Ovary (tissue), 9 donors: Measurements from ENCODE around the gene CBR3. TPM values are rescaled to one million over a fixed set of nuclear protein-coding genes. Genes with fewer than 3 reads are reported as not detected.

Experiments
- DNase-seq, 5 donors: peaks; one replicate each; pipeline ENCODE4 v3.0.0-alpha.2; 2019 to 2020
- H3K27ac ChIP-seq, 2 donors: fragments of 200-600 bp; one replicate each; pipeline versions ENCODE4 v1.5.1 to v1.8.0; 2019 to 2022
- H3K27me3 ChIP-seq: fragments of 200-600 bp; one replicate; pipeline ENCODE4 v1.8.0; 2022
- H3K36me3 ChIP-seq: fragments of 200-600 bp; sonication (generic); one replicate; pipeline ENCODE4 v1.5.1; 2019
- H3K4me1 ChIP-seq: one replicate; pipeline ENCODE4 v1.8.1; 2013; ENCODE audit warnings: mild to moderate bottlenecking, moderate library complexity; ENCODE audit not compliant: insufficient read depth
- H3K4me3 ChIP-seq: fragments of 200-600 bp; sonication (generic); one replicate; pipeline ENCODE4 v1.5.1; 2017
- H3K9me3 ChIP-seq, 2 donors: fragments of 200-600 bp in 1 of 2; sonication (generic) in 1 of 2; one replicate each; pipeline versions ENCODE4 v1.5.1 to v1.8.1; 2013 to 2019; ENCODE audit warnings: mild to moderate bottlenecking in 1 of 2, moderate library complexity in 1 of 2
- EP300 ChIP-seq: sonication (generic); formaldehyde crosslinking; IDR thresholded peaks from one replicate; pipeline ENCODE4 v1.6.1; 2017; ENCODE audit warnings: antibody characterized with exemption
- POLR2A ChIP-seq: fragments of 450-650 bp; IDR thresholded peaks from one replicate; pipeline ENCODE4 v1.6.1; 2017; ENCODE audit warnings: antibody characterized with exemption, mild to moderate bottlenecking, moderate library complexity
- WGBS, 3 donors: extraction: QIAGEN DNeasy Blood & Tissue Kit in 1 of 3; methylation state at CpG; one replicate each; pipeline versions ENCODE4 v1.1.5 to v1.1.7; 2013 to 2017; 5-methylcytosine and 5-hydroxymethylcytosine counted together
- intact Hi-C, 4 donors: fragments of 100-400 bp; cut with DNase I; formaldehyde crosslinking; loops; one replicate each; pipeline versions ENCODE4 v1.11.0 to v1.15.1; 2022 to 2023
- polyA plus RNA-seq, 2 donors: library from polyadenylated mRNA; stranded (reverse); fragments of 200-250 nt in 1 of 2; fragments of 350-450 nt in 1 of 2; fragmentation: Illumina TruSeq in 1 of 2; extraction: RNeasy Lipid Tissue Mini Kit (QIAGEN cat#74804) in 1 of 2; gene quantifications; one replicate each; pipeline ENCODE4 v1.2.3, GENCODE V29; 2013 to 2014
- total RNA-seq, 7 donors: library from RNA; depleted of rRNA in 2 of 7; stranded (reverse); fragments of >200 nt in 2 of 7; fragmentation: NEBNext Ultra II Directional in 3 of 7; extraction: Animal tissue kit (Norgen Biotek cat#: 25700) in 3 of 7; gene quantifications; one replicate each; pipeline versions ENCODE4 v1.1.0 to v1.2.4, GENCODE V29; 2016 to 2023
- TF ChIP-seq, protein P1 (sequence below), 3 donors: fragments of 450-650 bp in 2 of 3; fragments of 200-600 bp in 1 of 3; IDR thresholded peaks; one replicate each; pipeline versions ENCODE4 v1.5.1 to v1.8.0; 2016 to 2022; ENCODE audit warnings: antibody characterized with exemption in 3 of 3, mild to moderate bottlenecking in 1 of 3
- donor health status: DM: no; HTN: no; CAD: no; lungs with moderate emphysema.
- donor health status: DM: no; HTN: no; CAD: no.
- donor health status: Bipolar disorder and iron deficiency.
- donor health status: DM: yes; HTN: yes; CAD: no.
- donor health status: DM: no; HTN: no; CAD: no.
- donor health status: DM: yes; HTN: yes; CAD: no.

The CBR3 gene
- total and polyA plus RNA-seq, 9 donors = 3.5 to 22.6 (median 11.7) TPM

- H3K36me3 ChIP-seq = no peaks in the 10 kb centered on the region
- peaks cover 7% of the 10 kb centered on the region for H3K4me1 ChIP-seq
- H3K4me3 ChIP-seq = peak overlapping the region; percentile 71
- H3K27me3 ChIP-seq = no peaks in the 10 kb centered on the region
- no peaks in the 10 kb centered on the region for H3K9me3 ChIP-seq
- H3K27ac ChIP-seq = peak overlapping the region in 1 of 2 donors; percentile 32
- TF ChIP-seq EP300 = no peak
- no peak for TF ChIP-seq POLR2A
- TF ChIP-seq, protein P1, sequence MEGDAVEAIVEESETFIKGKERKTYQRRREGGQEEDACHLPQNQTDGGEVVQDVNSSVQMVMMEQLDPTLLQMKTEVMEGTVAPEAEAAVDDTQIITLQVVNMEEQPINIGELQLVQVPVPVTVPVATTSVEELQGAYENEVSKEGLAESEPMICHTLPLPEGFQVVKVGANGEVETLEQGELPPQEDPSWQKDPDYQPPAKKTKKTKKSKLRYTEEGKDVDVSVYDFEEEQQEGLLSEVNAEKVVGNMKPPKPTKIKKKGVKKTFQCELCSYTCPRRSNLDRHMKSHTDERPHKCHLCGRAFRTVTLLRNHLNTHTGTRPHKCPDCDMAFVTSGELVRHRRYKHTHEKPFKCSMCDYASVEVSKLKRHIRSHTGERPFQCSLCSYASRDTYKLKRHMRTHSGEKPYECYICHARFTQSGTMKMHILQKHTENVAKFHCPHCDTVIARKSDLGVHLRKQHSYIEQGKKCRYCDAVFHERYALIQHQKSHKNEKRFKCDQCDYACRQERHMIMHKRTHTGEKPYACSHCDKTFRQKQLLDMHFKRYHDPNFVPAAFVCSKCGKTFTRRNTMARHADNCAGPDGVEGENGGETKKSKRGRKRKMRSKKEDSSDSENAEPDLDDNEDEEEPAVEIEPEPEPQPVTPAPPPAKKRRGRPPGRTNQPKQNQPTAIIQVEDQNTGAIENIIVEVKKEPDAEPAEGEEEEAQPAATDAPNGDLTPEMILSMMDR (IDR thresholded peaks at IDR 0.05) = no peak
- intact Hi-C loops = loop anchor here in 2 of 4 donors (10.0 kb wide), 2 partner anchors 108 to 168 kb away; partner anchors contain the start of gene MORC3 (in 1 of the 2)
- peak; percentile 99 to 100 (median 100) for DNase-seq
- WGBS, 3 donors = 1 to 2% (median 1%) methylated on average over 18 to 43 of the region's 43 CpGs
Observed at GRCh38 chr21:36156339-36156814, 21.5 kb downstream of the CBR3 start.

DNA sequence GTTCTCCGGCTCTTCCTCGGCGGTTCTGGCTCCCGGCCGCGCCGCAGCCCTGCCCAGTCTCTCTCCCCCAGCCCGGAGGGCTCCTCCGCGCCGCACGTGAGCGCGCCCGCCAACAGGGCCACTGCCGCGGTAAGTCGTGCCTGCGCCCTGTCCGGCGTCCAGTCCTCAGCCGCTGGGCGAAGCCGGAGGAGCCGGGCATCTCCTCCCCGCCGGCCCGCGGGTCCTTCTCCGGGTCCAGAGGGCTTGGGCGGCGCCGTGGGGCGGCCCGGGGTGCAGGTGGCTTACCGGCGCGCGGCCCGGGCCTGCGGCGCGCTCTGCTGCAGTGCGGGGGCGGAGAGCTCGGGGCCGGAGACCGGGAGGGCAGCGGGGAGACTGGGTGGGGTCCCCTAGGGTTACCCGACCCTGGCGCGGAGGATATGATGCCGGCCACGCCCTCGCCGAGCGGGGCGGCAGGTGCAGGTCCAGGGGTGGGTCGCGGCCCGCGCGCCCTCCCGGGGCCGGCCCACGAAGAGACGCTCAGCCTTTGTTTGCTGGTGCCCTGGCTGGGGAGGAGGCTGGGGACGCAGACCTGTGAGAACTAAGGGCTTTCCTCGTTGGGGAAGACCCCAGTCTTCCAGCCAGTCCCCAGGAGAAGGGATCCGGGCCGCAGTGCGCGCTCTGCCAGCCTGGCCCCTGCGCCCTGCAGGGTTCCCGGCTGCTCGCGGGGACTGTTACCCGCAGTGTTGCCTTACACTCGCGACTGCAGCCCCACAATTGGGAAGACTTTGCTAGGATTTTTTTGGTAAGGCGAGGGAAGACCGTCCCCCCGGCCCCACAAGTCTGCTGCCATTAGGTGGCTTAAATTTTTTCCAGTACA is 22.2 kb downstream of the CBR3 start, which contains the start of gene DOP1B:
Gene DOP1B, plus strand, starts transcription at position 10 of the 856 bp plus-strand sequence. CDS start 7,910 bp downstream, outside the sequence.
- Histone ChIP-seq H3K9me3 (no peaks in the 10 kb centered on the region), H3K4me1 (peaks cover 7% of the 10 kb centered on the region), H3K36me3 (no peaks in the 10 kb centered on the region), H3K27me3 (no peaks in the 10 kb centered on the region), H3K4me3 (peak within 1 kb of the TSS; percentile 71), H3K27ac (peak within 1 kb of the TSS; percentile 17 to 39)
- intact Hi-C loops = loop anchor here in 2 of 4 donors (10.0 kb wide), 2 partner anchors 108 to 168 kb away; partner anchors contain the start of gene MORC3 (in 1 of the 2)
- 2 to 3% (median 2%) methylated on average over 37 to 83 of the region's 83 CpGs for WGBS, 3 donors
- TF ChIP-seq, protein P1 (IDR thresholded peaks at IDR 0.05) = no peak
- TF ChIP-seq POLR2A = peak; percentile 30
- peak in 1 of 5 donors; percentile 74 for DNase-seq

DNA sequence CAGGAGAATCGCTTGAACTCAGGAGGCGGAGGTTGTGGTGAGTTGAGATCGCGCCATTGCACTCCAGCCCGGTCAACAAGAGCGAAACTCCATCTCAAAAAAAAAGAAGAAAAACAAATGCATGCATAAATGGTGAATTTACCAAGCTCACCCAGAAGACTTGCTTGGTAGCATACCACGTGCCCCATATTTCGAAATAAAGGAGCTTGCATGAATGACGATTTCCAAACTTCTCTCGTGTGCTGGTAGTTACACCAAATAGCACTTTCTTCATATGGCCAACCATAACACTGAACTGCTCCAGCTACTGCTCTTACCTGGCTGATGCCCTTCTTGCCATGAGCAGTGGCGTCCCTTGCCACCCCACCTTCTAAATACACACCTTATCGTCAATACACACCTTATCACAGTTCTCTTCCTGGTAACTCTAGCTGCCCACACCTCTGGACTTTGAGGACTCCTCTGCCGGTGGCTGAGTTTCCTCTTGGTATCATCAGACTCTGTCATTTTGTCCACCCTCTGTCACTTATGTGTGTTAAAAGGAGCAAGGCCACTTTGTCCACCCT is 24.6 kb downstream of the CBR3 start:
- Histone ChIP-seq H3K4me1 (peaks cover 7% of the 10 kb centered on the region), H3K4me3 (no peak overlapping the region), H3K36me3 (no peaks in the 10 kb centered on the region), H3K9me3 (no peaks in the 10 kb centered on the region), H3K27ac (no peak overlapping the region), H3K27me3 (no peaks in the 10 kb centered on the region)
- no peak for DNase-seq
- 78 to 86% (median 80%) methylated on average over 13 of the region's 13 CpGs for WGBS, 3 donors
- intact Hi-C loops = loop anchor here in 2 of 4 donors (10.0 kb wide), 2 partner anchors 105 to 165 kb away; partner anchors contain the start of gene MORC3 (in 1 of the 2)
- TF ChIP-seq, protein P1 (IDR thresholded peaks at IDR 0.05) = no peak
- TF ChIP-seq POLR2A = no peak
- no peak for TF ChIP-seq EP300

- 96 to 100% (median 99%) methylated on average over 2 of the region's 2 CpGs for WGBS, 3 donors
- intact Hi-C loops = no loop called here
- no peak overlapping the region for H3K27ac ChIP-seq
Observed at GRCh38 chr21:36160850-36161178, 25.9 kb downstream of the CBR3 start.

More at GRCh38 chr21:36160850-36161178, 25.9 kb downstream of the CBR3 start:
- Histone ChIP-seq H3K27me3 (no peaks in the 10 kb centered on the region), H3K4me3 (no peak overlapping the region), H3K4me1 (peaks cover 3% of the 10 kb centered on the region), H3K36me3 (no peaks in the 10 kb centered on the region), H3K9me3 (no peaks in the 10 kb centered on the region)
- TF ChIP-seq, protein P1 (IDR thresholded peaks at IDR 0.05) = no peak
- TF ChIP-seq POLR2A (no peak), EP300 (no peak)
- no peak for DNase-seq
